K562 treated with DMSO at 1 percent for 48 hours (cell line): ENCODE measurements around the gene KHNYN. TPM values are rescaled to one million over a fixed set of nuclear protein-coding genes. Genes with fewer than 3 reads are reported as not detected.

Experiments
- total RNA-seq: library from RNA; unstranded; fragments of 300-600 nt; gene quantifications from 2 replicates; pipeline ENCODE4 v1.2.3, GENCODE V29; 2022; ENCODE audit warnings: low replicate concordance; ENCODE audit errors: extremely low read depth

KHNYN gene
- total RNA-seq, result 69.1 TPM in 1 of 2 replicates, not detected in the other

DNA sequence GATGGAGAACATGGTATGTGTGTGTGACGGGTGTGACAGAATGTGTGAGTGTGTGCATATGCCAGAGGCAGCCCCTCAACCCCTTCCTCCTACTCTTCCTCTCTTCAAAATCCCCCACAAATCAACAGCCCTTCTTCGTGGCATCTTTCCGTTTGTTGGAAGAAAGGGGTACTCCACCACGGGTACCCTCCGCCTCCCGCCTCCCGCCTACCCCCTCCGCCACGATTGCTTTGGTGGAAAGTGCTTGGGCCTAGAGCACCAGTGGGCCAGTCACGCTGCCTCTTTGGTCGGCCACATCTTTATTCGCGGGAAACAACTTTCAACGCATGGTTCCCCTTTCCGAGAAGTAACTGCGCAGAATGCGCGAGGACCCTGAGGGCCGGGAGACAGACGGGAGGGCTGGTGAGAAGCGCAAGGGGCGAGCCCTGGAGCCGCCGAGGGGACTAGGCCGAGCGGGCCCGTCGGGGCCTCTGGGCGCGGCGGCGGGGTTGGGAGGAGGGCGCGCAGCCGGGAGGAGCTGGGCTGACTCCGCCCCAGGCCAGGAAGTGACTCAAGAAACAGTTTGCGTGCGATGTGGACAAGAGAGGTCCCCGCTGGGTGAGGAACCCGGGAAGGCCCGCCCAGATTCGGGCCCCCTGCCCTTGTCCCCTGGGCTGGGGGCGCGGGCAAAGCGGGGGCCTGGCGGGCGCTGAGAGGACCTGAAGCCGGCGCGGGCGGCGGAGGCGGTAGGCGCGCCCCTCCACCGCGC is at the start of gene KHNYN, which contains the start of gene CBLN3:
TSS of gene KHNYN (plus strand) at position 560 of the 748 bp plus-strand sequence. CDS start 777 bp downstream, outside the sequence.
TSS of gene CBLN3 (minus strand) at position 274 of the 748 bp plus-strand sequence. CDS start 614 bp downstream, outside the sequence.

DNA sequence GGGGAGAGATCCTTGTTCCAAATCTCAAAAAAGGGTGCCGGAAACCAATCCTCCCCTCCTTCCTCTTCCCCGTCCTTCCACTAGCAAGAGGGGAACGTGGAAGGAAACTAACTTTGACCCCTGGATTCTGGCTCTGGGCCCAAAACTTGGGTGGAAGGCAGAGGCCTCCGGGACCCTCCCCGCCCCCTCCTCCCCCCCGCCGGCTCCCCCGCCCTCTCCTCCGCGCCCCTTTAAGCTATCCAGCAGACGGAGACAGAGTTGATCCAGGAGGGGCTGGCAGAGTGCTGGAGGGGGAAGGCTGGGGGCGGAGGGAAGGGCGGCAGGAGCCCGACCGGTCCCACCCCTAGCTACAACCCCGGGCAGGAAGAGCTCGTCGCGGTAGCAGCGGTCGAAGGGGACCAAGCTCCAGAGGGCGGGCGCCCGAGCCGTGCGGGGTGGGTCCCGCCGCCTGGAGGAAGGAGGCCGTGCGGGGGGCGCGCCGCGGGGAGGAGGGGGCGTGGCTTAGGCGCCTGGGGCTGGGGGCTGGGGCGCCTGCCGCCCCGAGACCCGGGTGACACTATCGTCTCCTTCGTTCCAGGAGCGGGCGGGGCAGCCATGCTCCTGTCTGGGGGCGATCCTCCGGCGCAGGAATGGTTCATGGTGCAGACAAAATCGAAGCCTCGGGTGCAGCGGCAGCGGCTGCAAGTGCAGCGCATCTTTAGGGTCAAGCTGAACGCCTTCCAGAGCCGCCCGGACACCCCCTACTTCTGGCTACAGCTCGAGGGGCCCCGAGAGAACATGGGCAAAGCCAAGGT is 30.9 kb upstream of the KHNYN start, which contains the start of gene NYNRIN:
TSS of gene NYNRIN (plus strand) at position 351 of the 794 bp plus-strand sequence. CDS start at position 595, 244 bp downstream.

DNA sequence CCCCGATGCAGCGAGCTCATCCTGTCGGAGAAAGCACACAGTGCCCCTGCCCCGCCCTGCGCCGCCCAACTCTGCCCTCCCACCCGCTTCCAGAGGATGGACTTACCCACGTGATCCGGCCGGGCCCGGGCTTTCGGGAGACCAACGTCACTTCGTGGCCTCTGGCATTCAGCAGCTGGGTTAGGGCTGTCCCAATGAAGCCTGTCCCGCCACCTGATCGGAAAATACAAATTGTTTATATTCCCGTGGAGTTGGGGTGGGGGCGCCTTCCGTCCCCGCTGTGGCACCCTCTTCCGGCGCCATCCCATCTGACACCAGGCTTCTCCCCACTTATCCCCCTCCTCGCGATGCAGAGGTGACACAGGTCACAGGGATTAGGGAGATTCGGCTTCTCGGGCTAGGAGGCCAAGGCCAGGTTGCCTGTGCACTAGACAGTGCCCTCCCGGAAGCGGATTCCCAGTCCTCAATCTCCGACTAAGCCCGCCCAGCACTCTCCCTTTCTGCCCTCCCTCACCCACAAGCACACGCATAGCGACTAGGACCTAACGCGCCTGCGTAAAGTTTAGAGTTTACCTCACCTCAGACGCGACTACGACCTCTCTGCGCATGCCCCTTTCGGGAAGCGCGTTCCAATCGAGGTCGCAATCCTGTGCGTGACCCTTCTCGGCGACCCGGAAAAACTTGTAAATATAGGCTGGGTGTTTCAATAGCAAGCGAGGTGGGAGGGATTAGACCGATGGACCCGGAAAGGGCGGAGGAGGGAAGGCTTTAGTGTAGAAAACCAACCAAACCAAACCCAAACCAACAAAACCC is 12.7 kb downstream of the KHNYN start, which contains the start of gene SDR39U1:
TSS of gene SDR39U1 (minus strand) at position 537 of the 813 bp plus-strand sequence. CDS start at position 530, 7 bp downstream.

Other genes with a start within 250 kb of the KHNYN start
- gene IPO4, start 241.1 kb upstream of the KHNYN start, total RNA-seq, result not detected in 2 replicates
- gene TM9SF1, start 234.5 kb upstream of the KHNYN start, total RNA-seq, result not detected in 2 replicates
- not detected in 2 replicates for gene TSSK4, start 224.3 kb upstream of the KHNYN start, total RNA-seq
- gene CHMP4A, start 216.5 kb upstream of the KHNYN start, total RNA-seq, result not detected in 2 replicates
- gene MDP1, start 213.9 kb upstream of the KHNYN start, total RNA-seq, result not detected in 2 replicates
- gene NEDD8, start 197.6 kb upstream of the KHNYN start, total RNA-seq, result not detected in 2 replicates
- gene GMPR2, start 197.0 kb upstream of the KHNYN start, total RNA-seq, result not detected in 2 replicates
- not detected in 2 replicates for gene TINF2, start 187.3 kb upstream of the KHNYN start, total RNA-seq
- gene TGM1, start 166.8 kb upstream of the KHNYN start, total RNA-seq, result not detected in 2 replicates
- not detected in 2 replicates for gene RABGGTA, start 158.4 kb upstream of the KHNYN start, total RNA-seq
- gene DHRS1, start 130.2 kb upstream of the KHNYN start, total RNA-seq, result not detected in 2 replicates
- not detected in 2 replicates for gene NOP9, start 130.1 kb upstream of the KHNYN start, total RNA-seq
- not detected in 2 replicates for gene CIDEB, start 122.0 kb upstream of the KHNYN start, total RNA-seq
- gene LTB4R2, start 119.8 kb upstream of the KHNYN start, total RNA-seq, result not detected in 2 replicates
- gene LTB4R, start 118.5 kb upstream of the KHNYN start, total RNA-seq, result not detected in 2 replicates
- not detected in 2 replicates for gene ADCY4, start 94.9 kb upstream of the KHNYN start, total RNA-seq
- not detected in 2 replicates for gene RIPK3, start 90.0 kb upstream of the KHNYN start, total RNA-seq
- not detected in 2 replicates for gene NFATC4, start 61.8 kb upstream of the KHNYN start, total RNA-seq
- gene NYNRIN, start 31.0 kb upstream of the KHNYN start, total RNA-seq, result not detected in 2 replicates
- not detected in 2 replicates for gene CBLN3, start 286 bp upstream of the KHNYN start, total RNA-seq
- gene SDR39U1, start 12.8 kb downstream of the KHNYN start, total RNA-seq, result not detected in 2 replicates
- gene CMA1, start 78.3 kb downstream of the KHNYN start, total RNA-seq, result not detected in 2 replicates
- gene CTSG, start 146.3 kb downstream of the KHNYN start, total RNA-seq, result not detected in 2 replicates
- not detected in 2 replicates for gene GZMH, start 179.7 kb downstream of the KHNYN start, total RNA-seq
- gene GZMB, start 204.2 kb downstream of the KHNYN start, total RNA-seq, result not detected in 2 replicates